SIG-M5 treated with dmso at 0.1 percent for 504 hours (cell line): Measurements from ENCODE around the gene MKLN1.

ENCODE experiments used
- DNase-seq: peaks from one replicate; lab custom pipeline; 2025; ENCODE audit not compliant: unreplicated experiment; lab: John Stamatoyannopoulos, UW

Gene MKLN1

DNA sequence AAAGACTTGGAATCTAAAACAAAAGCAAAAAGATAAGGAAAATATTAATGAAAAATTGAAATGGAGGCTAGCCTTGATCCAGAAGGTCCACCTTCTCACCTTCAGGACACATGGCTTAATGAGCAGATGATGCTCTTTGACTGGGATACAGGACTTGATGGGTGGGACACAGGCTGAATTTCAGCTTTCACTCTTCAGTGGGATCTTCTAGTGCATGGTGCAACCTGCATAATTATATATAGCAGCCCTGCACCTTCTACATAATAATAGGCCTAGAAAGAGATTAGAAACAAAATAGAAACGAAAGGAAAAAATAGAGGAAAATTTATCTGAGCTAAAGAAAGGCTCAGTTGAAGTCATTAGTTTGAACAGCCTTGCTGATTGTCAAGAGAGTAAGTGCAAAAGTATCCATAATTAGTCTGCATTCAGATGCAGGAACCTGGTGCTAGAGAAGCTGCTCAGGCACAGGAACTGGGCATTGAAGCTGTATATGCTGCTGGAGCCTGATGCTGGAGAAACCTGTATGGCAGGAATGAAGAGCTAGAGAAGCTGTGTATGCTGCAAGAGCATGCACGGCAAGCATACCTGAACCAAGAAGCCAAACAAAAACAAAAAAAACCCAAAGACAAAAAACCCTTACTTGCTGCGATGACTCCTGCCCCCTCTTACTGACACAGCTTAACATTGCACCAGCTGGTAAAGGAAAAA is 19.4 kb downstream of the MKLN1 start:
- DNase-seq = peak; percentile 46

DNA sequence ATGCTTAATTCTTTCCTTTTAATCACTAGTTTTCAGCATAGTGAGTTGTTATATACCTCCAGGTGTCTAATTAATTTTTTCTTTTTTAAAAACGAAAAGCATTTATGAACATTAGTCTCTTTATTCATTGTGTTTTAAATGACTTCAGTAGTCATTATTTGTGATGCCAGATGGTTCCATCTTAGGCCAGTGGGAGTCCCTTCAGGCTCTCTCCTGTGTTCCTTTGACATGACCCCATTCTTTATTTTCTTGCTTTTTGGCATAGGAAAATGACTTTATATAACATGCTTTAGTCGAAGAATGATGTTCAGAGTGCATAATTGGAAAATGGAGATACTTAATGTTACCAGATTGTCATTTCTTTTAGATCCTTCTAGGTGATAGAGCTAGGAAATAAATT is 24.4 kb downstream of the MKLN1 start:
- no peak for DNase-seq

DNA sequence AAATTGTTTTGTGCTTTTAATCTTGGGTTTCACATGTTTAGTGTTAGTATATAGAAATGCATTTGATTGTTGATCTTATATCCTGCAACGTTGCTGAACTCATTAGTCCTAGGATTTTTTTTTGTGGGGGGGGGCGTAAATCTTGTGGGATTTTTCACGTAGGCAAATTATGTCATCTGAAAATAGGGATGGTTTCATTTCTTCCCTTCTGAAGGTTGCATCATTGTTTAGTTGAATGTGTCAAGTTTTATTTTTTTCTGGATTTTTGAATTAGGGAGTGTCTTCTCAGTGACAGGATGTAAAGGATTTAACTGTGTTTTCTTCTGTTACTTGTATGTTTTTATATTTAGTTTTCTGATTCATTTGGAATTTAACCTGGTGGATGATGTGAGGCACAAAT is 26.7 kb downstream of the MKLN1 start:
- DNase-seq = no peak

DNA sequence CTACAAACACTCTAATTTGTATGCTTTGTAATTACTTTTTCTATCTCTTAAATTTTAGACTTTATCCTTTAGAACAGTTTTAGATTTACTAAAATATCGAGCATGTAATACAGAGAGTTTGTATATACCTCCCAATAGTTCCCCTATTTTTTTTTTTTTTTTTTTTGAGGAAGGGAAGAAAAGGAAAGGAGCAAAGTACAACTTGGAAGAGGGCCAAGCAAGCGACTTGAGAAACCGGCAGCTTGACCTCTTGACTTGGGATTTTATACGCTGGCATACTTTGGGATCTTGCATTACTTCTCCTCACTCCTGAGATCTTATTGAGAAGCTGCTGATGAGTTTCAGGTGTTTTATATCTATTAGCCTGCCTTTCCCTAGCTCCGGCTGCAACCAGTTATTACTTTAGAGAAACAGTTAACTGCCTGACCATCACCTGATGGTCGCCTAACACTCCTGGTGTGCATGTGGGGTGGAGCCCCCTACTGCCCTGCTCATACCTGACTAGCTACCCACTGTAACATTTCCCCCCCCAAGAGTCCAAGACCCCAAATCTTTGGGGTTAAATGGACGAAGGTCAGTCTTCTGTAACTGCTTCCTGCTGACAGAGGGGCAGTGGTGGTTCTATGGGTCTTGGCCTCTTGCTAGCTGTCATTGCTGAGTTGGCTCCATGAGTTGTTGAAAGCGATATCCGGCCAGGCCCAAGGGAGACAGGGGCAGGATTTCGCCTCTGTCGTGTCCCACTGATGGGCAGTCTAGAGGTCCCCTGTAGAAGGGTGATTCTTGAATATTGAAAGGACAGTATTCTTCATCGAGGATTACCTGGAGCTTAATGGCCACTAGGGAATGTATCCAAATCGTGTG is 28.5 kb downstream of the MKLN1 start:
- DNase-seq = no peak

DNA sequence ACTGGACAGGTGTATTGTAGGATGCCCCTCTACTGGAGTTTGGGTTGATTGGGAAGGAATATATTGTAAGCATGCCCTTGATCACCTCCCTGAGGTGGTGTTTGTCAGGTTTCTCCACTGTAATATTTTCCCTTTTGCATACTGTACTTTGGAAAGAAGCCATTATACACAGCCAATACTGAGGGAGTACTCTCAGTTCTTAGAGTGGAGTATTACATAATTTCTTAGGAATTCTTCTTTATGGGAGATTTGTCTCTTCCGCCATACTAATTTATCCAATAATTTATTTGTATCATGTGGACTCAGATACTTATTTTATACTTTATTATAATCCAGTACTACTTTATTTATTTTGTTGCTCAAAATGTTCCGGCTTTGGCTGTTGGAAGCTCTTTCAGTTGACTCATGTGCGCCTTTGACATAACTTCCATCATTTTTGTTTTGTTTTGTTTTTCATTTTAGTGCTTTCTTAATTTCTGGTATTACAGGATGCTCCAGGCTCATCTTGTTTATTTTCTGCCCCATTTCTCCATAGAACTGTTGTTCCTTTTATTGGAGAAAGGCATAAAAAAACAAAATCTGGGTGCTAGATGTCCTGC is 29.7 kb downstream of the MKLN1 start:
- no peak for DNase-seq

DNA sequence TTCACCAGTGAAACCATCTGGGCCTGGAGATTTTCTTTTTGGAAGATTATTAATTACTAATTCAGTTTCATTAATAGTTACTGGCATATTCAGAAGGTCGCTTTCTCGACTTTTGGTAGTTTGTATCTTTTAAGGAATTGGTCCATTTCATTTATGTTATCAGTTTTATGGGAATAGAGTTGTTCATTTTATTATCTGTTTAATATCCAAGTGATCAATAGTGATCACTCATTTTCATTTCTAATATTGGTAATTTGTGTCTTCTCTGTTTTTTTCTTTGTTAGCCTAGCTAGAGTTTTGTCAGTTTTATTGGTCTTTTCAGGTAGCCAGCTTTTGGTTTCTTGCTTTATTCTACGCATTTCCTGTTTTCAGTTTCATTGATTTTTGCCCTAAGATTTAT is 31.0 kb downstream of the MKLN1 start:
- no peak for DNase-seq

DNA sequence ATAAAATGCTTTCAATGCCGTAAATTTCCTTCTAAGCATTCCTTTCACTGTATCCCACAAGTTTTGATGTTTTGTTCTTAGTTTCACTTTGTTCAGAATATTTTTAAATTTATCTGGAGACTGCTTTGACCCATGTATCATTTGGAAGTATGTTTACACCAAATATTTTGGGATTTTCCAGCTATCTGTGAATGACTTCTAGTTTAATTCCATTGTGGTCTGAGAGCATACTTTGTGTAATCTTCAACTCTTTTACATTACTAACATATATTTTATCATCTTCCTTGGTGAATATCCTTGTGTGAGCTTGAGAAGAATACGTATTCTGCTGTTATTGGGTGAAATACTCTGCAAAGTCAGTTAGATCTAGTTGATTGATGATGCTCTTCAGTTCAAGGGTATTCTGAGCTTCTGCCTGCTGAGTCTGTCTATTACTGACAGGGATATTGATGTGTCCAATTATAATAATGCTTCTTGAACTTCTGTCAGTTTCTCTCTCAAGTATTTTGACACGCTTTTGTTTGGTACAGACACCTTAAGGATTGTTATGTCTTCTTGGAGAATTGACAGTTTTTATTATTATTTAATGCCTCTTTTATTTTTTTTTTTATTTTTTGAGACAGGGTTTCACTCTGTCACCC is 31.6 kb downstream of the MKLN1 start:
- DNase-seq = no peak

DNA sequence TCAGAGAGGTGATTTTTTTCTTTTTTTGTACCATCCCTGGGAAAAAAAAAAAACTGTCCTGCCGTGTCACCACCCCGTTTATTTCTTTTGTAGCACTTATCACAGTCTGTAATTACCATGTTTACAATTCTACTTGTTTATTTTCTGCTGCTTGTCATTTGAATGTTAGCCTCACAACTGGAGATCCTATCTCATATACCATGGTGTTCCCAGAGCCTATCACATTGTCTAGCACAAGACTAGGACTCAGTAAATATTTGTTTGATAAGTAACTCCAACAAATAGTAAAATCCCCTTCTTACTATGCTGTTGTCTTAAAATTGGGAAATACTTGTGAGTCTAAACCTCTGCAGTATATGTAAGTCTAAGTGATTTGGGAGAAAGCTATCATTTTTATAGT is 36.0 kb downstream of the MKLN1 start:
- no peak for DNase-seq

DNA sequence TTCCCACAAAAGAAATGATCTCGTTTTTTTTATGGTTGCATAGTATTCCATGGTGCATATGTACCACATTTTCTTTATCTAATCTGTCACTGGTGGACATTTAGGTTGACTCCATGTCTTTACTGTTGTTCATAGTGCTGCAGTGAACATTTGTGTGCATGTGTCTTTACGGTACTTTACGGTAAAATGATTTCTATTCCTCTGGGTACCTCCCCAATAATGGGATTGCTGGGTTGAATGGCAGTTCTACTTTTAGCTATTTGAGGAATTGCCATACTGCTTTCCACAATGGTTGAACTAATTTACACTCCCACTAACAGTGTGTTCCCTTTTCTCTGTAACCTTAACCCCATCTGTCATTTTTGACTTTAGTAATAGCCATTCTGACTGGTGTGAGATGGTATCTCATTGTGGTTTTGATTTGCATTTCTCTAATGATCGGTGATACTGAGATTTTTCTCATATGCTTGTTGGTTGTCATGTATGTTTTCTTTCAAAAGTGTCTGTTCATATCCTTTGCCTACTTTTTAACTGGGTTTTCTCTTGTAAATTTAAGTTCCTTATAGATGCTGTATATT is 37.2 kb downstream of the MKLN1 start:
- no peak for DNase-seq

DNA sequence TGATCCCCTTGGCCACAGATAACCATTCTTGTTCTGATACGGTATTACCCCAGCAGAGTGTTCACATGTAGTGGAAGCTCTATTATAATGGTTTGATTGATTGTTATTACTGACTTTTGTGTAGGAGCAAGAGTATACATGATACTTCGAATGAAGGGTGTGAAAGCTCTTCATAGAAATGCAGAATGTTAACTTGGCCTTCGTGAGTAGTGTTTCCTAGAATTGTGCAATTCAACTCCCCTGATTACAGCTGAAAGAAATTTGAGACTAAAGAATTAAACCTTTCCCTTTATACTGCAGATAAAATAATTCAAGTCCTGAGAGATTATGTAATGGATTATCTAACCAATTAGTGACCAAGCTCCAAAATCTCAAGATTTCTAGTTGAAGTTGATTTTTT is 38.2 kb downstream of the MKLN1 start:
- DNase-seq = no peak

DNA sequence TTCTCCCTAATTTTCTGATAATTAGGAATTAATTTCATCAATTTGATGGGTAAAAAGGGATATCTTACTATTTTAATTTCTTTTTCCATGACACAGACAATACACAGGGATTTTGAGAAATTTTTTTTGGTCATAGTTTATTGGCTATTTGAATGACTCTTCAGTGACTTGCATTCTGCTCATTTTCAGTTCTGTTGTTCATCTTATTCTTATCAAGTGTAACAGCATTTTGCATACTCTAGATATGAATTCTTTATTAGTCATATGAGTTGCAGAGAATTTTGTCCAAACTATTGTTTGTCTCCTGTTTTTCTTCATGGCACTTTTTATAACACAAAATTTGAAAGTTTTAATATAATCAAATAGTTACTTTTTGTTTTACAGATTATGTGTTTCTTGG is 41.7 kb downstream of the MKLN1 start:
- DNase-seq = no peak

DNA sequence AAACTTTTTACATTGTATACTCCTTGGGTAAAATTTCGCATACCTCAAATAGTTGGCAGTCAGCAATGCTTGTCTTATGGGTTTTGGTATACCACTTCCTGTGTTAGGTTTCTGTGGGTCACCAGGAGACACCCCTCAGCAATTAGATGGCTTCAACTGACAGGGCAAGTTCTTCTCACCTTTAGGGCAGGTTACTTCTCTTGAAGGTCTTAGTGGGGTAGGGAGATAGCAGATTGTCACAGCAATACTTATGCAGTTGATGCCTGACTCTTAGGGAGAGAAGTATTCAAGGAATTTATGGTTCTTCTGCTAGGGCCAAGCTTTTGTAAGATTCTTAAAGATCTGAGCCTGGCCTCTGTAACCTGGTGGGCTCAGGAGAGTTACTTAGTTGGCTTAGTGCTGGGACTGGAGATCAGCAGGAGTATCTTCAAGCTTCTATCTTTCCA is 42.9 kb downstream of the MKLN1 start:
- DNase-seq = no peak

DNA sequence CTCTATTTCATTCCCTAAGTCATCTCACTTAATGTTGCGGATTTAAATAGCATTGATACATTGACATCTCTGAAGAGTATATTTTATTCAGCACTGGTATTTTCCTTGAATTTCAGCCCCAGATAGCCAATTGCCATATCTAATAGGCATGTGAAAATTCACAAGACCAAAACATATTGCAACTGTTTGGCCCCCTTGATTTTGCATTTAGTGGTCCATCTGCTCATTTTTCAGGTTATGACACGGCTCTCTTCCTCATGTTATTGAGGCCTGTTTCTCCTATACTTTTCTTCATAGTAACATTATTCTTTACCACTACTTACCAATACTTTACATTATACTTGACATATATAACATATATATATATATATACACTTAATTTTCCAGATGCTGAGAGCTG is 43.7 kb downstream of the MKLN1 start:
- no peak for DNase-seq

DNA sequence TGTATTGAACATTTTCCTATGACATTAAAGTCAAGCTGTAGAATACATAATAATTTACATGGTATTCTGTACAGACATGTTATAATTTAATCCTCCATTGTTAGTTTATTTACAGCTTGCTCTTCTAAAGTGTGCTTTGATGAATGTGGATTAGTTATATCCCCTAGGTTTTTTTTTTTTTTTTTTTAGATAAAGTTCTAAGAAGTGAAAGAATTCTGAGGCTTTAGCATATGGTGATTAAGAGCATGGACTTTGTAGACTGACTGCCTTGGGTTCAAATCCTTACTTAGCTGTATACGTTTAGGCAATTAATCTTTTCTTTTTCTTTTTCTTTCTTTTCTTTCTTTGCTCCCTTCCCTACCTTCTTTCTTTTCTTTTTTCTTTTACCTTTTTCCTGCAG is 44.9 kb downstream of the MKLN1 start:
- DNase-seq = no peak

DNA sequence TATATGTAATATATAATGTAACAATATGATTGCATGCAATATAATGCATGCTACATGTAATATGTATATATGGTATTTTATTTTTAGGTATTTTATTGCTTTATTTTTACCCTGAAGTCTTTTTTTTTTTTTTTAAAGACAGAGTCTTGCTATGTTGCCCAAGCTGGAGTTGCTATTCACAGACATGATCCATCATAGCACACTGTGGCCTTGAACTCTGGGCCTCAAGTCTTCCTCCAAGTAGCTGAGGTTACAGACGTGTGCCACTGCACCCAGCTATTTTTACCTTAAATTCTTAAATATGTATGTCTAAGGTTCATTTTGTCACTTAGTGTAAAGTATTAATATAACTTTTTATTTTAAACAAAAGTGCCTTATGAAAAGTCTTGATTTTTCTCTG is 47.1 kb downstream of the MKLN1 start:
- DNase-seq = no peak

DNA sequence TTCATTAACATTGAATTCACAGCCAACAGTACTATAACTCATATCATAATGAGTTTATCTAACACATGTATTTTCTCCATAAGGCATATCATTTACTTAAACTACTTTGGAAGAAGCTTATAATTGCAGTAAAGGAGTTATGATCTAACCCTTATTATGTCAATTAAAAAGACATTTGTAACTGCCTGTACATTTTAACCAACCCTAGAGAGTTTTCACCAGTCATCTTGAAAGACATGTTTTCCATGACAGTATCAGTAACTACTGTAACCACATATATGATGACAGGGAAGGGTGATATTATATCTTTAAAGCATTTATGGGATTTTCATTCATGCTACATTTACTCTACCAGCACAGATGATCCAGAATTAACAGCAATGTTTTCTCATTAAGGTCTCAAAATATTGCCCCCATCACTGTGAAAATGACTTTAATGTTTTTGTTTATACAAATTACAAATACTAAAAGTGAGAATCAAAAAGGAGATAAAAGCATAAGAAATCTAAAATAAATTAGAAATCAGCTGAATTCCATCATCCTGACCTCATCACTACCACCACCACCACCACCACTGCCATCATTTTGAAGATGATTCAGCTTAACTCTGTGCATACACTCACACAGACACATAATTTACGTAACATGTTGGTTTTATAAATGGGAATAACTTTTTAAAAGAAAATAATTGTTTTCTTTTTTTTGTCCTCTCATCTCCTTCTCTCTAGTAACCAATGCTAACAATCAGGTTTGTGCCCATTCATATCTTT is 53.6 kb downstream of the MKLN1 start:
- DNase-seq = no peak

DNA sequence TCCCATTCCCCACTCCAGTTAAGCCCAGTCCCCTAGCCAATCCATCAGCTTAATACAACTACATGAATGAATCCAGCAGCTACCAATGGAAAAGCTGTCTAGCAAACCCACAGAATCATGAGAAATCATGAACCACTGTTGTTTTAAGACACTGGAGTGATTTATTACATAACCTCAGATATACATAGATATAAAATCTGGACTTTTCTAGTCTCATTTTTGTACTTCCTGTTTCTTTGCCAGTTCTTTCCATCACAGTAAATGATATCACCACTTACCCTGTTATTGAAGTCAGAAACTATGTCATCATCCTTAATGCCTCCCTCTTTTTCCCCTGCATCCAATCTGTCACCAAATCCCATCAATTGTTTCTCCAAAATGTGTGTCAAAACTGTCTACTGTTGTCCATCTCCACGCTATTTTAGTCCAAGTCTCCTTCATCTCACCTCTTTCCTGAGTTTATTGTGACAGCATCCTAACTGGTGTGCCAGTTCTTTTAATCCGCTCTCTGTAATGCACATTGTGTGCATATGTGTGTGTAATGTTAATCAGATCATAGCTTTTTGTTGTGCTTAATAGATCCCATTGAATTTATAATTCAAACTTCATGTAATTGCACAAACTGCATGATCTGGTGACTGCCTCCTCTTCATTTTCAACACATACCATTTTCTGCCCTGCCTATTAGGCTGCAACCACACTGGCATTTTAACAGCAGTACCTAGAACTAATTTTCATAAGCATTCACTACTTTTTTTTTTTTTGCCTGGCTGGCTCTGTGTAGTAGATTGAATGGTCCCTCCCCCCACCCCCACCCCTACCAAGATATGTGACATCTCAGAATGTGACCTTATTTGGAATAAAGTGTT is 56.0 kb downstream of the MKLN1 start:
- DNase-seq = peak; percentile 40

DNA sequence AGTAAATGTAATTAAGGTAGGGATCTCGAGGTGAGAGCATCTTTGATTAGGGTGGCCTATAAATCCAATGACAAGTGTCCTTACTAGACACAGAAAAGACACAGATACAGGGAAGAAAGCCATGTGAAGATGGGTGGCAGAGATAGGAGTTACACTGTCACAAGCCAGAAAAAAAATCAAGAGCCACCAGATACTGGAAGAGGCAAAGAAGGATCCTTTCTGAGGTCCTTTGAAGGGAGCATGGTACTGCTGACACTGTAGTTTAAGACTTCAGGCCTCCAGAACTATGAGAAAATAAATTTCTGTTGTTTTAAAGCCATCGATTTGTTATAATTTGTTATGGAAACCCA is 56.6 kb downstream of the MKLN1 start:
- no peak for DNase-seq

DNA sequence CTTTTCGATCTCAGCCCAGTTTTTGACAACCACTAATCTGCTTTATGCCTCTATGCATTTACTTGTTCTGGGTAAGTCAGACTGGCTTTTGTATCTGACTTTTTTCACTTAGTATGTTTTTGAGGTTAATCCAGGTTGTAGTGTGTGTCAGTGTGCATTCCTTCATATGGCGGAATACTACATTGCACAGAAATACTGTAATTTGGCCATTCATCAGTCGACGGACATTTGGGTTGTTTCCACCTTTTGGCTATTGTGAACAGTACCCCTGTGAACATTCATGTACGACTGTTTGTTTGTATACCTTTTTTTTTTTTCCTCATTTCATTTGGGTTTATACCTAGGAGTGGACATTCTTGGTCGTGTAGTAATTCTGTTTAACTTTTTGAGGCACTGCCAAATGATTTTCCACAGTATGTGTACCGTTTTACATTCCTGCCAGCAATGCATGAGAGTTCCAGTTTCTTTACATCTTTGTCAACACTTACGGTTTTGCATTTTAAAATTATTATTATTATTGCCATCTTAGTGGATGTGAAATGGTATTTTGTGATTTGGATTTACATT is 57.4 kb downstream of the MKLN1 start:
- no peak for DNase-seq
